NT2/D1 (cell line): Measurements from ENCODE around the gene TRIM37.

Source experiments
- SUZ12 ChIP-seq: IDR thresholded peaks from 2 replicates; pipeline ENCODE4 v1.6.1; 2011; ENCODE audit not compliant: insufficient read length, insufficient read depth; ENCODE audit errors: extremely low read depth
- YY1 ChIP-seq: IDR thresholded peaks from 2 replicates; pipeline ENCODE4 v1.6.1; 2011; ENCODE audit not compliant: insufficient read length, insufficient read depth
- ZNF274 ChIP-seq: IDR thresholded peaks from 2 replicates; pipeline ENCODE4 v1.6.1; 2011; ENCODE audit warnings: mild to moderate bottlenecking, low read depth, low read length

DNA sequence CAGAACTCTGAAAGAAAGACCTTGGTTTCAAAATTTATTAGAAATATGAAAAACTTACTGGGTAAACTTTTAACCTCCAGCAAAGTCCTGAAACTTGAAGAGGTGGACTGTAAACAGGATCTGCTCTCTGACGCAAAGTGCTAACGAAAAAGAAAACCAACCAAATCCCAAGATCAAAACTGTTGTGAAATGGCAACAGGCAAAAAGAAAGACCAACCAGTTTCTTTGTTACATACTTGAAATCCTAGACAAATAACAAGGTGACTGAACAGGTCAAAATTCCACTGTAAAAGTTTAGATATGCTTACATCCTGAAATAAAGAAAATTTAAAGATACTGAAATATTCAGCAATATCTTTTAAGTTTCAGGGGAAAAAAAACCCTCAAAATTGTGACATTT lies 44.2 kb downstream of the TRIM37 start:
- TF ChIP-seq SUZ12 (no peak), YY1 (no peak), ZNF274 (no peak)
